ENCODE results near the gene SLC8A3.
"Not testable (repeated sequence)": the region's sequence is repeated elsewhere in the genome, so short reads cannot be mapped to it uniquely, and the experiment has no call there.

SLC8A3 gene

DNA sequence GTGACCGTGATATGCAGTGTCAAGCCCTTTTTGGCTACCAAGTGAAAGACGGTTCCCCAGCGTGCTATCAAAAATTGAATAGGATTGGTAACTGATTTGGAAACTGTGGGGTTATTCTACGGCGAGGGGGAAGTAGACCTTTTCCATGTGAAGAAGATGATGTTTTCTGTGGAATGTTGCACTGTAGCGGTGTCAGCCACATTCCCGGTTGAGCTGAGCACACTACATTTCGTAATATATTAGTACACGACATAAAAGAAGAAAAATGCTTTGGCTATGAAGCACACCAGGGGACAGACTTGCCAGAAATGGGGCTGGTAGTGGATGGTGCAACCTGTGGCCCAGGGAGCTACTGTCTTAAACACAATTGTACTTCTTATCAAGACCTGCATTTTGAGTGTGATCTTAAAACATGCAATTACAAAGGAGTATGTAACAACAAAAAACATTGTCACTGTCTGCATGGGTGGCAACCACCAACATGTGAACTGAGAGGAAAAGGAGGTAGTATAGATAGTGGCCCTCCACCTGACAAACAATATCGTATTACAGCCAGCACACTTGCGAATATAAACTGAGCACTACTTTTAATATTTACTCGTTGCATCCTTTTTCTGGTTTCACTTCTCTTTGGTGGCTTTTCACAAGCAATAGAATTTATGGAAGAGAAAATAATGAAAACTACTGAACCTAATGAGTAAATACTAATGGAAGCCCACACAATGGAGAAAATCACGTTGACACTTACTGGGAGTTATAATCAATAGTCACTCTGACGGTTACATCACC lies 43.2 kb upstream of the SLC8A3 start:
- not testable (repeated sequence) for H3K4me3 ChIP-seq (replicated peaks; ENCODE audit: insufficient read depth, low read length); H3K27ac ChIP-seq (replicated peaks); H3K27me3 ChIP-seq (ENCODE audit: insufficient read depth, poor library complexity, severe bottlenecking); DNase-seq (ENCODE audit: low read depth in 1 of 2, low spot score in 1 of 2)

- H3K27ac ChIP-seq (replicated peaks); H3K27me3 ChIP-seq (ENCODE audit: insufficient read depth, poor library complexity, severe bottlenecking); H3K4me3 ChIP-seq (replicated peaks; ENCODE audit: insufficient read depth, low read length); DNase-seq (ENCODE audit: low read depth in 1 of 2, low spot score in 1 of 2): not testable (repeated sequence)
Observed at GRCh38 chr14:70229877-70230640, 41.3 kb upstream of the SLC8A3 start.

DNA sequence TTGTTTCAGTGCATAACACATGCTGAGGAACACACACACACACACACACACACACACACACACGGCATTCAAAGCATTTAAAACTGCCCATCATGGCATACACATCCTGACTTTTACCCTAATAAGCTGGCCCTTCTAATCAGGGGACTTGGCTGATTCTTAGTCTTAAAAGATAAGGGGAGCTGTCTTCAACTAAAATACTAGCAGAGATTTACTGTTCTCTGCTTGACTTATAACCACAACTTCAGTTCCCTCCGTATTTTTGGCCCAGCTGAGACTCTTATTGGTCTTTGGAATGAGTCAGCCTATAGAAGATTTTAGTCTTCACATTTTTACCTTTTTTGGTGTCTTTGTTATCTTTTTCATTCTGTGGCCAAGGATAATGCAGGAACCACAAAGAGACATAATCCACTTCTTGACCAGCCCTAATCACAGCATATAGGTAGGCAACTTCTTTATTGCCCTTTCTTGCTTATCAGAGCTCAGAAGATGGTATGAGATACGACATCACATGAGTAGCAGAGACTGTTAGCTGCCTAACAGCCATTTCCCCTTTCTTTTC lies 25.1 kb upstream of the SLC8A3 start:
- Histone ChIP-seq H3K27me3 (ENCODE audit: insufficient read depth, poor library complexity, severe bottlenecking) (no peaks in the 10 kb centered on the region), H3K4me3 (replicated peaks; ENCODE audit: insufficient read depth, low read length) (no peak overlapping the region), H3K27ac (replicated peaks) (no peak overlapping the region)
- DNase-seq (ENCODE audit: low read depth in 1 of 2, low spot score in 1 of 2), result no peak
- TF ChIP-seq POLR2AphosphoS5 (IDR thresholded peaks at IDR 0.05; ENCODE audit: low read depth) (no peak), GABPA (IDR thresholded peaks at IDR 0.05; ENCODE audit: low read depth) (no peak), REST (IDR thresholded peaks at IDR 0.05; ENCODE audit: insufficient replicate concordance, low read depth) (no peak)

- no peak overlapping the region for H3K4me3 ChIP-seq (replicated peaks; ENCODE audit: insufficient read depth, low read length)
- no peak overlapping the region for H3K27ac ChIP-seq (replicated peaks)
- TF ChIP-seq SPI1 (IDR thresholded peaks at IDR 0.05; ENCODE audit: borderline replicate concordance, low read depth) (no peak), POLR2AphosphoS5 (IDR thresholded peaks at IDR 0.05; ENCODE audit: low read depth) (no peak), REST (IDR thresholded peaks at IDR 0.05; ENCODE audit: insufficient replicate concordance, low read depth) (no peak), GABPA (IDR thresholded peaks at IDR 0.05; ENCODE audit: low read depth) (no peak)
- TF ChIP-seq, protein P1, sequence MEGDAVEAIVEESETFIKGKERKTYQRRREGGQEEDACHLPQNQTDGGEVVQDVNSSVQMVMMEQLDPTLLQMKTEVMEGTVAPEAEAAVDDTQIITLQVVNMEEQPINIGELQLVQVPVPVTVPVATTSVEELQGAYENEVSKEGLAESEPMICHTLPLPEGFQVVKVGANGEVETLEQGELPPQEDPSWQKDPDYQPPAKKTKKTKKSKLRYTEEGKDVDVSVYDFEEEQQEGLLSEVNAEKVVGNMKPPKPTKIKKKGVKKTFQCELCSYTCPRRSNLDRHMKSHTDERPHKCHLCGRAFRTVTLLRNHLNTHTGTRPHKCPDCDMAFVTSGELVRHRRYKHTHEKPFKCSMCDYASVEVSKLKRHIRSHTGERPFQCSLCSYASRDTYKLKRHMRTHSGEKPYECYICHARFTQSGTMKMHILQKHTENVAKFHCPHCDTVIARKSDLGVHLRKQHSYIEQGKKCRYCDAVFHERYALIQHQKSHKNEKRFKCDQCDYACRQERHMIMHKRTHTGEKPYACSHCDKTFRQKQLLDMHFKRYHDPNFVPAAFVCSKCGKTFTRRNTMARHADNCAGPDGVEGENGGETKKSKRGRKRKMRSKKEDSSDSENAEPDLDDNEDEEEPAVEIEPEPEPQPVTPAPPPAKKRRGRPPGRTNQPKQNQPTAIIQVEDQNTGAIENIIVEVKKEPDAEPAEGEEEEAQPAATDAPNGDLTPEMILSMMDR (IDR thresholded peaks at IDR 0.05; ENCODE audit: insufficient read depth, low read length), result no peak
- DNase-seq (ENCODE audit: low read depth in 1 of 2, low spot score in 1 of 2), result no peak
- no peaks in the 10 kb centered on the region for H3K27me3 ChIP-seq (ENCODE audit: insufficient read depth, poor library complexity, severe bottlenecking)
Observed at GRCh38 chr14:70212752-70213151, 24.0 kb upstream of the SLC8A3 start.

DNA sequence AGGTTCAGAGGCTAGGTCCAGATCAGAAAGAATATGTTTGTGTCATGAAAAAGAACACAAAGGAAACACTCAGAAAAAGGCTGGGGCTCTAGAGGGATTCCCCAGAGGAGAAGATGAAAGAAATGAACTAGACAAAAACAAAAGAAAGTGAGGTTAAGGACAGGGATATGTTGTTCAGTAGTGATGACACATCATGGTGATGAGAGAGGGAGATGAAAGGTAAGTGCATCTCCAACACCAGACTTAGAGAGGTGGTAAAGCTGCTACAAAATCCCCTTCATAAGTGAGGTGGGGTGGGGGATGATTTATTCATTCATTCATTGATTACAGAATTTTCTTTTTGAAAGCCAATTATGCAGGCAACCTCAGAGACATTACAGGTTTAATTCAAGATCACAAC lies 19.6 kb upstream of the SLC8A3 start:
- no peak for DNase-seq (ENCODE audit: low read depth in 1 of 2, low spot score in 1 of 2)
- no peak overlapping the region for H3K4me3 ChIP-seq (replicated peaks; ENCODE audit: insufficient read depth, low read length)
- TF ChIP-seq, protein P1 (IDR thresholded peaks at IDR 0.05; ENCODE audit: insufficient read depth, low read length), result no peak
- TF ChIP-seq GABPA (IDR thresholded peaks at IDR 0.05; ENCODE audit: low read depth), result no peak
- TF ChIP-seq REST (IDR thresholded peaks at IDR 0.05; ENCODE audit: insufficient replicate concordance, low read depth), result no peak
- TF ChIP-seq SPI1 (IDR thresholded peaks at IDR 0.05; ENCODE audit: borderline replicate concordance, low read depth), result no peak
- TF ChIP-seq POLR2AphosphoS5 (IDR thresholded peaks at IDR 0.05; ENCODE audit: low read depth), result no peak
- H3K27ac ChIP-seq (replicated peaks), result no peak overlapping the region
- no peaks in the 10 kb centered on the region for H3K27me3 ChIP-seq (ENCODE audit: insufficient read depth, poor library complexity, severe bottlenecking)

Measured in HL-60 (cell line).